GM23338 (cell line): ENCODE data around the gene BICC1.

Source experiments
- CREB1 ChIP-seq: fragments of 250-450 bp; sonication (Bioruptor Pico); IDR thresholded peaks from 2 replicates; pipeline ENCODE4 v1.5.0; 2020; ENCODE audit warnings: low read depth, mild to moderate bottlenecking, moderate library complexity
- CTCF ChIP-seq, 2 experiments: fragments of 200-600 bp in 1 of 2; sonication (generic) in 1 of 2; conservative IDR thresholded peaks; 2 replicates each; pipeline versions ENCODE4 v1.5.1 to v1.6.1; 2016 to 2017; ENCODE audit warnings: antibody characterized with exemption in 2 of 2, low read depth in 2 of 2, mild to moderate bottlenecking in 2 of 2, moderate library complexity in 1 of 2
- EZH2 ChIP-seq: fragments of 200-600 bp; sonication (generic); IDR thresholded peaks from one replicate; pipeline ENCODE4 v1.8.0; 2017; ENCODE audit warnings: antibody characterized with exemption, mild to moderate bottlenecking, low read depth; ENCODE audit not compliant: unreplicated experiment
- EZH2phosphoT487 ChIP-seq: fragments of 200-600 bp; sonication (generic); IDR thresholded peaks from one replicate; pipeline ENCODE4 v1.8.1; 2018; ENCODE audit warnings: antibody characterized with exemption; ENCODE audit not compliant: unreplicated experiment
- JUNB ChIP-seq: IDR thresholded peaks from one replicate; pipeline ENCODE4 v1.6.1; 2016; ENCODE audit warnings: antibody characterized with exemption; ENCODE audit not compliant: unreplicated experiment
- POLR2AphosphoS5 ChIP-seq: IDR thresholded peaks from 2 replicates; pipeline ENCODE4 v1.6.1; 2016; ENCODE audit warnings: antibody characterized with exemption, low read depth
- REST ChIP-seq: IDR thresholded peaks from one replicate; pipeline ENCODE4 v1.6.1; 2018; ENCODE audit warnings: antibody characterized with exemption; ENCODE audit not compliant: unreplicated experiment
- ZNF114 ChIP-seq: fragments of 250-450 bp; sonication (Bioruptor Pico); IDR thresholded peaks from 2 replicates; pipeline ENCODE4 v1.5.0; 2020; ENCODE audit warnings: mild to moderate bottlenecking, moderate library complexity
- ZNF331 ChIP-seq: fragments of 250-450 bp; sonication (Bioruptor Pico); IDR thresholded peaks from 2 replicates; pipeline ENCODE4 v1.5.0; 2020; ENCODE audit warnings: low read depth, mild to moderate bottlenecking, moderate library complexity
- TF ChIP-seq, protein P1 (sequence below): IDR thresholded peaks from 2 replicates; pipeline ENCODE4 v1.6.1; 2016; ENCODE audit warnings: antibody characterized with exemption

DNA sequence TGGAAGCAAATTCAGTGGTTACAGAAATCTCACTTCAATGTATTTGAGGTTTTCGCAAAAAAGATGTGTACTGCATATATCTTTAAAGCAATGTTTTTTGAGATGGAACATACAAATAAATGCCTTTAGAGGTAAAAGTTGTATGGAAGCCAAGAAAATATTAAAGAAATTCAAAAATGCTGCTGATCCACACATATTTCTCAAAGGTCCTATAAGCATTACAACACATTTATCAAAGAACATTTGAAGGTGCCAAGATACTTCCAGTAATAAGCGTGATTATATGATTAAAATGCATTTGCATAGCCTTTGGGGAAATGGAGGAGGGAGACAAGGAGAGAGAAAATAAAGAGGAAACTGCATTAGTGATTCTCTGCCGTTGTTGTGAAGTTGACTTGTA, 260.1 kb downstream of the BICC1 start:
- TF ChIP-seq CTCF (conservative IDR thresholded peaks at IDR 0.05; ENCODE audit: low read depth in 2 of 2): no peak
- TF ChIP-seq EZH2phosphoT487: no peak
- no peak for TF ChIP-seq REST
- TF ChIP-seq POLR2AphosphoS5: no peak
- no peak for TF ChIP-seq EZH2
- no peak for TF ChIP-seq CREB1 (CRISPR knock-in tag)
- no peak for TF ChIP-seq ZNF114 (CRISPR knock-in tag)
- TF ChIP-seq, protein P1, sequence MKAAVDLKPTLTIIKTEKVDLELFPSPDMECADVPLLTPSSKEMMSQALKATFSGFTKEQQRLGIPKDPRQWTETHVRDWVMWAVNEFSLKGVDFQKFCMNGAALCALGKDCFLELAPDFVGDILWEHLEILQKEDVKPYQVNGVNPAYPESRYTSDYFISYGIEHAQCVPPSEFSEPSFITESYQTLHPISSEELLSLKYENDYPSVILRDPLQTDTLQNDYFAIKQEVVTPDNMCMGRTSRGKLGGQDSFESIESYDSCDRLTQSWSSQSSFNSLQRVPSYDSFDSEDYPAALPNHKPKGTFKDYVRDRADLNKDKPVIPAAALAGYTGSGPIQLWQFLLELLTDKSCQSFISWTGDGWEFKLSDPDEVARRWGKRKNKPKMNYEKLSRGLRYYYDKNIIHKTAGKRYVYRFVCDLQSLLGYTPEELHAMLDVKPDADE: no peak
- no peak for TF ChIP-seq JUNB
- TF ChIP-seq ZNF331 (CRISPR knock-in tag): no peak
